NT2/D1 (cell line): Measurements from ENCODE around the gene SORCS3.

ENCODE experiments used
- DNase-seq: peaks from one replicate; pipeline ENCODE4 v3.0.0-alpha.2; 2011; ENCODE audit warnings: low read depth, low spot score
- H3K27me3 ChIP-seq: 2 replicates; pipeline ENCODE4 v1.6.0; 2011; ENCODE audit warnings: mild to moderate bottlenecking; ENCODE audit not compliant: insufficient read length, insufficient read depth
- H3K36me3 ChIP-seq: 2 replicates; pipeline ENCODE4 v1.6.1; 2011; ENCODE audit warnings: mild to moderate bottlenecking, low read length, mixed read lengths; ENCODE audit not compliant: insufficient read depth, insufficient read length
- H3K4me1 ChIP-seq: 2 replicates; pipeline ENCODE4 v1.5.1; 2011; ENCODE audit not compliant: insufficient read depth, insufficient read length
- H3K4me3 ChIP-seq: 2 replicates; pipeline ENCODE4 v1.5.1; 2011; ENCODE audit warnings: low read depth; ENCODE audit not compliant: insufficient read length
- H3K9ac ChIP-seq: 2 replicates; pipeline ENCODE4 v1.6.0; 2011; ENCODE audit warnings: low read depth; ENCODE audit not compliant: insufficient read length
- H3K9me3 ChIP-seq: 2 replicates; pipeline ENCODE4 v1.5.1; 2011; ENCODE audit warnings: mild to moderate bottlenecking, low read length; ENCODE audit not compliant: insufficient read depth
- SUZ12 ChIP-seq: IDR thresholded peaks from 2 replicates; pipeline ENCODE4 v1.6.1; 2011; ENCODE audit not compliant: insufficient read length, insufficient read depth; ENCODE audit errors: extremely low read depth
- YY1 ChIP-seq: IDR thresholded peaks from 2 replicates; pipeline ENCODE4 v1.6.1; 2011; ENCODE audit not compliant: insufficient read length, insufficient read depth
- ZNF274 ChIP-seq: IDR thresholded peaks from 2 replicates; pipeline ENCODE4 v1.6.1; 2011; ENCODE audit warnings: mild to moderate bottlenecking, low read depth, low read length

Gene SORCS3

DNA sequence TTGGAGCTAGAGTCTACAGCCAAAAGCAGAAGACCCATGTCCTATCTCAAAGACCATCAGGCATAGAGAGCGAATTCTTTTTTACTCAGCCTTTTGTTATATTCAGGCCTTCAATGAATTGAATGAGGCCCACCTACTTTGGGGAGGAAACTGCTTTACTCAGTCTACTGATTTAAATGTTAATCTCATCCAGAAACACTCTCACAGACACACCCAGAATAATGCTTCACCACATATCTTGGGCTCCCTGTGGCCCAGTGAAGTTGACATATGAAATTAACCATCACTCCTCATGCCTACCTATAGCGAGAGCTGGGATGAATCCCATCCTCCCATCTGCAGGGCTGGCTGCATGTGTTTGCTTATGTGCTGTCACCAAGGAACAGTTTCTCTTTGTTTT lies 26.0 kb upstream of the SORCS3 start:
- no peaks in the 10 kb centered on the region for H3K9me3 ChIP-seq
- no peak overlapping the region for H3K9ac ChIP-seq
- no peak for TF ChIP-seq ZNF274
- TF ChIP-seq YY1: no peak
- DNase-seq: no peak
- no peaks in the 10 kb centered on the region for H3K36me3 ChIP-seq
- H3K4me3 ChIP-seq: no peak overlapping the region
- no peaks in the 10 kb centered on the region for H3K27me3 ChIP-seq
- no peaks in the 10 kb centered on the region for H3K4me1 ChIP-seq

DNA sequence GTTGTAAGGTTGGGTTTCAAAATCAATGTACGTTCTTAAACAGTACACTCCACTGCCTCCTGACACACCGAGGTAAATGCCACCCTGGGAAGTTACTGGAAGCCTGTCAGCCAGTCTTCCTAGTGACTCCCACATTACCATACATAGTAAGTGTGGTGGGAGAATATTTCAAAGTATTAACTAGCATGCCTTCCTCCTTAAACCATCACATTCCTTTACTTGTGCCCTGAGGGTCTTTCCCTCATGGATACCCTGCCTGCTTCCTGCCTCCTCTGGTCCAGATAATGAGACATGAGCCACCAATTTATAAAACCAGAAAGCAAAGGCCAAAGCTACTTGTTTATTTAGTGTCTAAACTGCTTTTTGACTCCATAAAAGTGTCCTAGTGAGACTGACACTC lies 23.3 kb upstream of the SORCS3 start:
- no peaks in the 10 kb centered on the region for H3K9me3 ChIP-seq
- DNase-seq: no peak
- TF ChIP-seq YY1 (no peak), SUZ12 (no peak), ZNF274 (no peak)
- no peak overlapping the region for H3K4me3 ChIP-seq
- no peaks in the 10 kb centered on the region for H3K36me3 ChIP-seq
- H3K27me3 ChIP-seq: no peaks in the 10 kb centered on the region
- H3K9ac ChIP-seq: no peak overlapping the region
- H3K4me1 ChIP-seq: no peaks in the 10 kb centered on the region

DNA sequence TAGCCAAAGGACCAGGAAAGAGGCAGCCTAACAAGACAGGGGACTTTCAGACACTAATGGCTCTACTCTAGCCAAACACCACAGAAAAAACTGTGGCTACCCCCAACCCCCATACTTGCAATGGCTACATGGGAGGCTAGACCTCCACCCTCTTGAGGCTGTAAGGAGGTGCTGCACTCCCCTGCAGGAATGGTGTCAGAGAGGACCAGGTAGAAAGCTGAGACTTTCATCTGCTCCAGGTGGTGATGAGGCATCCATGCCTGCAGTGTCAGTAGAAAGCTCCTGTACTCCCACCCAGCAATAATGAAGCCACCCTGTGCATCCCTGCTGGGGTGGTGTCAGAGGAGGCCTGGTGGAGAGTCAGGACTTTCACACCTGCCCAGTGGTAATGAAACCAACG lies 18.9 kb upstream of the SORCS3 start:
- no peak overlapping the region for H3K9ac ChIP-seq
- H3K4me1 ChIP-seq: no peaks in the 10 kb centered on the region
- no peaks in the 10 kb centered on the region for H3K9me3 ChIP-seq
- H3K27me3 ChIP-seq: no peaks in the 10 kb centered on the region
- no peak overlapping the region for H3K4me3 ChIP-seq
- no peak for DNase-seq
- no peak for TF ChIP-seq YY1
- TF ChIP-seq SUZ12: no peak
- no peak for TF ChIP-seq ZNF274
- H3K36me3 ChIP-seq: no peaks in the 10 kb centered on the region

DNA sequence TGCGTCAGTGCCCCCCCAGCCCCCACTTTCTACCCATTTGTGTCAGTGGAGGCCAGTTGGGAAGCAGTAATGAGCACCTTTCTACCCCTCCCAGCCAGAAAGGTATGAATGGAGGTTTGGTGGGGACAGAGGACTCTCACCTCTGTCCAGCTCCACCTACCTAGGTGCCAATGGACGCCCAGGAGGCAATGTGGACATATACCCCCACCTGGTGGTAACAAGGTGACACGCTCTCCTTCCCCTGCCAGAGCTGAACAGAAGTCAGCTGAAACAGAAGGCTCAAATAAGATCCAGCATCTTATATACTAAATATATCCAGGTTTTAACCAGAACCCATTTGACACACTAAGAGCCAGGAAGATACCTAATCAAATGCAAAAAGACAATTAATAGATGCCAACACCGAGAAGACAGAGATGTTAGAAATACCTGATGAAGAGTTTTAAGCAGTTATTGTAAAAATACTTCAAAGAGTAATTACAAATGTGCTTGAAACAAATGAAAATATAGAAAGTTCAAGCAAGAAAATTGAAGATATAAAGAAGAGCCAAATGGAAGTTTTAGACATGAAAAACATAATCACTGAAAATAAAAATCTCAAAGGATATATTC lies 18.4 kb upstream of the SORCS3 start:
- no peaks in the 10 kb centered on the region for H3K9me3 ChIP-seq
- no peaks in the 10 kb centered on the region for H3K36me3 ChIP-seq
- no peaks in the 10 kb centered on the region for H3K4me1 ChIP-seq
- no peak overlapping the region for H3K9ac ChIP-seq
- no peaks in the 10 kb centered on the region for H3K27me3 ChIP-seq
- TF ChIP-seq YY1: no peak
- no peak for TF ChIP-seq ZNF274
- TF ChIP-seq SUZ12: no peak
- DNase-seq: no peak
- H3K4me3 ChIP-seq: no peak overlapping the region

DNA sequence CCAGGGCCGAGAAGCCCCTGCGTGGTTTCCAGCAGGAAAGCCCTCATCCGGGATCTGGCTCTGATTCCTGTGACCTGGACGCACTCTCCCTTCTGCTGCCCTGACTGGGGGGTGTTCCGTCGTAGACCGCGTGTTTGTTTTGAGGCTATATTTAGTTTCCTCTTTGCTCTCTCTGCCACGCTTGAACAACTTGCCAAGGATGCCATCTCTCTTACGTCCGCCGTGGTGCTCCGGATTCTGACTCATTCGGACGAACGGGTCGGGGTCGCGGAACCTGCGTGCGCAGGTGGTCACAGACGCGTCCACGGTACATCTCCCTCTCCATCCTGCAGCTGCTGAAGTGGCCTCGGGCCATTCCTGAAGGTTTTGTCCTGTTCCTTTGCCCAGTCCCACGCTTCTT lies 10.4 kb upstream of the SORCS3 start:
- no peaks in the 10 kb centered on the region for H3K4me1 ChIP-seq
- H3K36me3 ChIP-seq: no peaks in the 10 kb centered on the region
- H3K4me3 ChIP-seq: no peak overlapping the region
- no peak for DNase-seq
- no peaks in the 10 kb centered on the region for H3K9me3 ChIP-seq
- H3K27me3 ChIP-seq: peaks cover 3% of the 10 kb centered on the region
- no peak for TF ChIP-seq SUZ12
- no peak for TF ChIP-seq ZNF274
- TF ChIP-seq YY1: no peak
- no peak overlapping the region for H3K9ac ChIP-seq

DNA sequence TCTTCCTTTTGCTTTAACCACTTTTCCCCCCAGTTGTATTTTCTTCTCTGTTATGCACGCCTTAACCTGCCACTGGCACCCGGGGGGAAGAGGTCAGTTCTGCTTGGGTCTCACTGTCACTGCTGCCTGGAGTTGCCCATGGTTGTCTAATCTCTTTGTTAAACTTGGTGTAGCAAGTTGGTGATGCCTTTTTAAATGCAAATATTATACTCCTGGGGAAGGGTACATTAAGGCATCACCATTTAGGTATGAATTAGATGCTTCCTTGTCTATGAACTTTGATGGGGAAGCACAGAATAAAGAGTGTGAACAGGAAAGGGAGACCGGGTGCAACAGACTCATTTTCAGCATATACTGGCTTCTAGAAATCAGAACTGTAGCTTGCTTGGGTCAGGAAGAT lies 9.1 kb upstream of the SORCS3 start:
- no peak for TF ChIP-seq YY1
- no peaks in the 10 kb centered on the region for H3K4me1 ChIP-seq
- no peaks in the 10 kb centered on the region for H3K9me3 ChIP-seq
- no peaks in the 10 kb centered on the region for H3K36me3 ChIP-seq
- H3K4me3 ChIP-seq: no peak overlapping the region
- H3K27me3 ChIP-seq: peaks cover 3% of the 10 kb centered on the region
- no peak for DNase-seq
- no peak overlapping the region for H3K9ac ChIP-seq

DNA sequence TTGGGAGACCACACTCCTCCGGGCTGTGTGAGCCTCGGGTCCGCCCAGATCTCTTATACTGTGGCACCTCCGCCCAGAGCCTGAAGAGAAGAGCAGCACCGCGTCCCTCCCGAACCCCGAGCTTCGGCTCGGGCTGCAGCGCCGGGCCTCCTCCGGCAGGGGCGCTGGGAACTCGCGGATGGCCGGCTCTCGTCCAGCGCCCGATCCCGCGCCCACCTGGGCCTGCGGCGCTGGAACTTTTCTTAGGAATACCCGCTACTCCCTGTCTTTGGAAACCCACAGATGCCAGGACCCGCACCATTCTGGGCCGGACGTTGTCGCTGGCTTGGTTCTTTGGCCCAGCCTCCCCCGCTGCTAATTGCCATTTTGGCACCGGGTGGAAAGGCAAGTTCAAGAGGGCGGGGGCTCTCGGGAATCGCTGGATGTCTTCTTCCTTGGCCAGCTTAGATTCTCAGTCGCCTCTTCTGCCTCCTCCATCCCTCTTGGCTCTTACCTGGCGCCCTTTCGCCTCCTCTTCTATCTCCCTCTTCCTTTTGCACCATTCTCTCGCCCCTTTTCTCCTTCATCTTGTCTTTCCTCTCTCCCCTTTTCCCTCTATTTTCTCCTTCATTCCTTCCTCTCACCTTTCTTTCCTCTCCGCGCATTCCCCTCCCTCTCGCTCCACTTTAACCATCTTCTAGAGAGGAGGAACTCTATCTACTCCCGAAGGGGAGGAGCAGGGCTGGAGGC lies 2.1 kb upstream of the SORCS3 start:
- H3K4me3 ChIP-seq: peak overlapping the region; percentile 54
- DNase-seq: no peak
- peaks cover 3% of the 10 kb centered on the region for H3K4me1 ChIP-seq
- no peak for TF ChIP-seq SUZ12
- TF ChIP-seq YY1: no peak
- TF ChIP-seq ZNF274: no peak
- no peaks in the 10 kb centered on the region for H3K9me3 ChIP-seq
- H3K36me3 ChIP-seq: no peaks in the 10 kb centered on the region
- peak overlapping the region; percentile 61 for H3K9ac ChIP-seq
- peaks cover 62% of the 10 kb centered on the region for H3K27me3 ChIP-seq
